Gastroesophageal sphincter (tissue), 3 donors: ENCODE results near the gene CDH4.
"Not testable (repeated sequence)": the region's sequence is repeated elsewhere in the genome, so short reads cannot be mapped to it uniquely, and the experiment has no call there.

Experiments
- EP300 ChIP-seq: sonication (generic); formaldehyde crosslinking; IDR thresholded peaks from one replicate; pipeline ENCODE4 v1.6.1; 2017; ENCODE audit warnings: antibody characterized with exemption, mild to moderate bottlenecking
- POLR2A ChIP-seq, 2 donors: fragments of 450-650 bp; IDR thresholded peaks; one replicate each; pipeline ENCODE4 v1.6.1; 2017; ENCODE audit warnings: antibody characterized with exemption in 2 of 2, mild to moderate bottlenecking in 2 of 2, moderate library complexity in 1 of 2
- POLR2AphosphoS5 ChIP-seq: sonication (generic); formaldehyde crosslinking; IDR thresholded peaks from one replicate; pipeline ENCODE4 v1.6.1; 2017; ENCODE audit warnings: antibody characterized with exemption
- TF ChIP-seq, protein P1 (sequence below), 4 experiments: fragments of 200-600 bp in 2 of 4; fragments of 450-650 bp in 2 of 4; sonication (generic) in 1 of 4; IDR thresholded peaks; one replicate each; pipeline ENCODE4 v1.5.1; 2017 to 2019; ENCODE audit warnings: antibody characterized with exemption in 4 of 4, mild to moderate bottlenecking in 2 of 4, moderate library complexity in 2 of 4

DNA sequence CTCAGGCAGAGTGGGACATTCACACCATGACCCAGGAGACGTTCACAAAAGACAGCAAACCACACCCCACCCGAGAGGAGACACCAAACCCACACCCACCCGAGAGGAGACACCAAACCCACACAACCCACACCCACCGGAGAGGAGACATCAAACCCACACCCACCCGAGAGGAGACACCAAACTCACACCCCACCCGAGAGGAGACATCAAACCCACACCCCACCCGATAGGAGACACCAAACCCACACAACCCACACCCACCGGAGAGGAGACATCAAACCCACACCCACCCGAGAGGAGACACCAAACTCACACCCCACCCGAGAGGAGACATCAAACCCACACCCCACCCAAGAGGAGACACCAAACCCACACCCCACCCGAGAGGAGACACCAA, 729.6 kb downstream of the CDH4 start:
- TF ChIP-seq POLR2A (IDR thresholded peaks at IDR 0.05); EP300; POLR2AphosphoS5: not testable (repeated sequence)
- TF ChIP-seq, protein P1, sequence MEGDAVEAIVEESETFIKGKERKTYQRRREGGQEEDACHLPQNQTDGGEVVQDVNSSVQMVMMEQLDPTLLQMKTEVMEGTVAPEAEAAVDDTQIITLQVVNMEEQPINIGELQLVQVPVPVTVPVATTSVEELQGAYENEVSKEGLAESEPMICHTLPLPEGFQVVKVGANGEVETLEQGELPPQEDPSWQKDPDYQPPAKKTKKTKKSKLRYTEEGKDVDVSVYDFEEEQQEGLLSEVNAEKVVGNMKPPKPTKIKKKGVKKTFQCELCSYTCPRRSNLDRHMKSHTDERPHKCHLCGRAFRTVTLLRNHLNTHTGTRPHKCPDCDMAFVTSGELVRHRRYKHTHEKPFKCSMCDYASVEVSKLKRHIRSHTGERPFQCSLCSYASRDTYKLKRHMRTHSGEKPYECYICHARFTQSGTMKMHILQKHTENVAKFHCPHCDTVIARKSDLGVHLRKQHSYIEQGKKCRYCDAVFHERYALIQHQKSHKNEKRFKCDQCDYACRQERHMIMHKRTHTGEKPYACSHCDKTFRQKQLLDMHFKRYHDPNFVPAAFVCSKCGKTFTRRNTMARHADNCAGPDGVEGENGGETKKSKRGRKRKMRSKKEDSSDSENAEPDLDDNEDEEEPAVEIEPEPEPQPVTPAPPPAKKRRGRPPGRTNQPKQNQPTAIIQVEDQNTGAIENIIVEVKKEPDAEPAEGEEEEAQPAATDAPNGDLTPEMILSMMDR (IDR thresholded peaks at IDR 0.05) = not testable (repeated sequence)
